ENCODE results near the gene WDFY2. TPM values are rescaled to one million over a fixed set of nuclear protein-coding genes. Genes with fewer than 3 reads are reported as not detected.

WDFY2 gene
- total and polyA plus RNA-seq, 10 of the 15 experiments (the other 5 are each of a cell fraction or from before 2014, with no cell fraction given) = 2.1 to 13.0 (median 8.1) TPM

- in situ Hi-C loops (cut with MboI) (no loop called here), intact Hi-C loops (cut with micrococcal nuclease; ENCODE audit: unreplicated experiment) (no loop called here)
- no TSS peak for BruUV-seq (replicated peaks)
- no peak for DNase-seq (ENCODE audit: low read depth, low spot score)
- ChIA-PET SMC1A (ENCODE audit: uncharacterized antibody, unreplicated experiment) (interaction anchor here (1.2 kb wide), 1 partner anchor 56 kb away, joined by 3 read pairs; no protein-coding TSS in a partner anchor), CTCF (no interaction called here), POLR2A (interaction anchor here (0.7 kb wide), 1 partner anchor 104 kb away, joined by 3 read pairs; no protein-coding TSS in a partner anchor), RAD21 (ENCODE audit: unreplicated experiment) (no interaction called here)
- no peaks in the 10 kb centered on the region; the same call in 2 of the 3 replicates for H3K9me3 ChIP-seq (replicated peaks; ENCODE audit: control insufficient read depth, insufficient read depth, low read length)
- no peaks in the 10 kb centered on the region for H4K20me1 ChIP-seq (ENCODE audit: control insufficient read depth, insufficient read depth)
- no peaks in the 10 kb centered on the region for H3K27me3 ChIP-seq (replicated peaks in 1 of 2; ENCODE audit: control insufficient read depth in 2 of 2, insufficient read depth in 2 of 2, low read length in 1 of 2)
- no peak overlapping the region for H3K9ac ChIP-seq (ENCODE audit: control insufficient read depth, insufficient read depth, low read length)
- no peaks in the 10 kb centered on the region for H3K79me2 ChIP-seq (ENCODE audit: control insufficient read depth, insufficient read depth, low read length)
- 58% methylated on average over 10 of the region's 10 CpGs for WGBS (ENCODE audit: insufficient coverage, insufficient replicate concordance, low lambda C conversion rate, missing lambda C conversion rate)
- H3K36me3 ChIP-seq (ENCODE audit: control insufficient read depth in 2 of 2, insufficient read depth in 2 of 2, low read length in 1 of 2) = no peaks in the 10 kb centered on the region
- H3K4me2 ChIP-seq (ENCODE audit: control insufficient read depth, insufficient read depth) = no peak overlapping the region
- no peak overlapping the region for H3K4me3 ChIP-seq
- peaks cover 31% of the 10 kb centered on the region for H3K4me1 ChIP-seq (ENCODE audit: control insufficient read depth, insufficient read depth, low read length)
- no peak for FAIRE-seq
- H2AFZ ChIP-seq (ENCODE audit: control insufficient read depth, low read depth, low read length) = no peak overlapping the region
- no peak overlapping the region for H3K27ac ChIP-seq (ENCODE audit: control insufficient read depth, insufficient read depth)
- no peak for TF ChIP-seq E2F4 (IDR thresholded peaks at IDR 0.05; ENCODE audit: low read depth, low read length)
- TF ChIP-seq HSF1 (IDR thresholded peaks at IDR 0.05; ENCODE audit: low read depth, low read length) = no peak
- ATAC-seq = no peak
These were observed 26.2 kb upstream of the WDFY2 start for GRCh38 chr13:51557875-51558612.

All from GM12878 (cell line).